Neural progenitor cell (in vitro differentiated cells): Measurements from ENCODE around the gene RPS6KA5. TPM values are rescaled to one million over a fixed set of nuclear protein-coding genes. Genes with fewer than 3 reads are reported as not detected.

Source experiments
- DNase-seq: peaks from one replicate; pipeline ENCODE4 v3.0.0-alpha.2; 2016; ENCODE audit warnings: low spot score
- H2AFZ ChIP-seq: fragments of 200-600 bp; sonication (generic); replicated peaks from 2 replicates; pipeline ENCODE4 v1.6.1; 2016; ENCODE audit warnings: antibody characterized with exemption
- H3F3A ChIP-seq: fragments of 200-600 bp; sonication (generic); 2 replicates; pipeline ENCODE4 v1.6.1; 2016; ENCODE audit warnings: antibody characterized with exemption, low read depth
- H3K27ac ChIP-seq: fragments of 200-600 bp; sonication (generic); 2 replicates; pipeline ENCODE4 v1.5.1; 2016; ENCODE audit warnings: mild to moderate bottlenecking
- H3K27me3 ChIP-seq: fragments of 200-600 bp; sonication (generic); 2 replicates; pipeline ENCODE4 v1.6.1; 2016; ENCODE audit warnings: mild to moderate bottlenecking, moderate library complexity
- H3K36me3 ChIP-seq: fragments of 200-600 bp; sonication (generic); 2 replicates; pipeline ENCODE4 v1.5.1; 2016
- H3K4me1 ChIP-seq: fragments of 200-600 bp; sonication (generic); 2 replicates; pipeline ENCODE4 v1.6.1; 2016; ENCODE audit warnings: mixed run types
- H3K4me2 ChIP-seq: fragments of 200-600 bp; sonication (generic); 2 replicates; pipeline ENCODE4 v1.6.1; 2016
- H3K4me3 ChIP-seq: fragments of 200-600 bp; sonication (generic); 2 replicates; pipeline ENCODE4 v1.5.1; 2016
- H3K79me2 ChIP-seq: fragments of 200-600 bp; sonication (generic); 2 replicates; pipeline ENCODE4 v1.6.1; 2016; ENCODE audit warnings: low read depth
- H3K9ac ChIP-seq: fragments of 200-600 bp; sonication (generic); 2 replicates; pipeline ENCODE4 v1.6.1; 2016
- H3K9me3 ChIP-seq: fragments of 200-600 bp; sonication (generic); 2 replicates; pipeline ENCODE4 v1.5.1; 2016; ENCODE audit warnings: low read depth
- H4K20me1 ChIP-seq: fragments of 200-600 bp; sonication (generic); 2 replicates; pipeline ENCODE4 v1.6.1; 2016; ENCODE audit warnings: low read depth
- H3K27ac Mint-ChIP-seq: 3 replicates; pipeline ENCODE4 v1.8.0; 2021; ENCODE audit warnings: mixed read lengths
- H3K27me3 Mint-ChIP-seq: 2 replicates; pipeline ENCODE4 v1.8.0; 2022; ENCODE audit warnings: low read depth, mild to moderate bottlenecking, inconsistent platforms, moderate library complexity, mixed read lengths; ENCODE audit not compliant: insufficient read depth
- H3K36me3 Mint-ChIP-seq: 3 replicates; pipeline ENCODE4 v1.8.0; 2021; ENCODE audit warnings: mixed read lengths
- H3K4me1 Mint-ChIP-seq: 3 replicates; pipeline ENCODE4 v1.8.0; 2021; ENCODE audit warnings: mixed read lengths
- H3K4me3 Mint-ChIP-seq: 3 replicates; pipeline ENCODE4 v1.8.0; 2021; ENCODE audit warnings: mild to moderate bottlenecking, moderate library complexity, mixed read lengths
- H3K9me3 Mint-ChIP-seq: 3 replicates; pipeline ENCODE4 v1.8.0; 2020; ENCODE audit warnings: mixed read lengths
- EZH2 ChIP-seq: fragments of 200-600 bp; sonication (generic); IDR thresholded peaks from 2 replicates; pipeline ENCODE4 v1.6.1; 2017; ENCODE audit warnings: antibody characterized with exemption, mild to moderate bottlenecking, moderate library complexity
- EZH2phosphoT487 ChIP-seq: fragments of 200-600 bp; sonication (generic); IDR thresholded peaks from 2 replicates; pipeline ENCODE4 v1.6.1; 2017; ENCODE audit warnings: antibody characterized with exemption
- total RNA-seq: library from RNA; depleted of rRNA; stranded (reverse); fragments of >200 nt; gene quantifications from 2 replicates; pipeline ENCODE4 v1.2.3, GENCODE V29; 2015; ENCODE audit warnings: low replicate concordance
- TF ChIP-seq, protein P1 (sequence below): fragments of 200-600 bp; sonication (generic); IDR thresholded peaks from 2 replicates; pipeline ENCODE4 v1.5.1; 2017; ENCODE audit warnings: antibody characterized with exemption, mild to moderate bottlenecking

RPS6KA5 gene
- total RNA-seq, 1 donor from 2014 or later, result 8.3 TPM

DNA sequence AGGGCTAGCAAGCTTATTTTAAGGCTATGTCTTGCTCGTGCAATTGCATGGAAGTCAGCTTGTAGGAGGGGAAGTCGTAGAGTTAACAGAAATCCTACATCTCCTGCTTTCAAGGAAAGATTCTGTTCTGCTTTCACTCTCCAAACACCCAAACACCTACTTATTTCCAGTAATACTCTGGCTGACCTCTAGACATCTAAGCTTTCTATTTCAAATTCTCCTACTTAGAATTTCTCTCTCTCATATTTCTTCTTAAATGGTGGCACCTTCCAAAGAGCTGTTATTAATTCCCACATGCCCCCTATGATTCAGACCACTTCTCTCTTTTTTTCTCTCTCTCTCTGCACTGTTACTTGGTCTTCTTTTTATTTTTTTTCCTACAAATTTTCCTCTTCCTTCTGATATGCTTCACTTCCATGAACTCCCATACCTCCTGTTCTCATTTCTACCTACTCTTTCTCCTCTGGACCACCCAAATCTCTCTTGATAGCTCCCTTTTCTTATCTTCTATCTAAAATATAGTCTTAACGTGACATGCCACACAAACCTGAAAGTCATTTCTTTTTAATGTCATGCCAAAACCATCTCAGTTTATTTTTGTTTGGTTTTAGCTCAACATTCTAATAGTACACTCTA lies 90.8 kb downstream of the RPS6KA5 start:
- no peaks in the 10 kb centered on the region for H3K4me1 ChIP-seq
- TF ChIP-seq EZH2 (no peak), EZH2phosphoT487 (no peak)

GRCh38 chr14:90968025-90968424 lies 92.4 kb downstream of the RPS6KA5 start:
- H3K4me1 Mint-ChIP-seq, result no peaks in the 10 kb centered on the region
- Histone ChIP-seq H2AFZ (no peak overlapping the region), H3K4me3 (no peak overlapping the region), H3K9me3 (no peaks in the 10 kb centered on the region), H3K27ac (no peak overlapping the region), H3K79me2 (no peaks in the 10 kb centered on the region), H3K36me3 (no peaks in the 10 kb centered on the region), H3K4me2 (no peak overlapping the region), H3K9ac (no peak overlapping the region), H3K27me3 (no peaks in the 10 kb centered on the region), H3F3A (no peaks in the 10 kb centered on the region), H4K20me1 (no peaks in the 10 kb centered on the region), H3K4me1 (no peaks in the 10 kb centered on the region)
- H3K27me3 Mint-ChIP-seq, result no peaks in the 10 kb centered on the region
- H3K9me3 Mint-ChIP-seq, result peaks cover 3% of the 10 kb centered on the region
- H3K4me3 Mint-ChIP-seq, result no peak overlapping the region
- TF ChIP-seq EZH2 (no peak), EZH2phosphoT487 (no peak)
- TF ChIP-seq, protein P1, sequence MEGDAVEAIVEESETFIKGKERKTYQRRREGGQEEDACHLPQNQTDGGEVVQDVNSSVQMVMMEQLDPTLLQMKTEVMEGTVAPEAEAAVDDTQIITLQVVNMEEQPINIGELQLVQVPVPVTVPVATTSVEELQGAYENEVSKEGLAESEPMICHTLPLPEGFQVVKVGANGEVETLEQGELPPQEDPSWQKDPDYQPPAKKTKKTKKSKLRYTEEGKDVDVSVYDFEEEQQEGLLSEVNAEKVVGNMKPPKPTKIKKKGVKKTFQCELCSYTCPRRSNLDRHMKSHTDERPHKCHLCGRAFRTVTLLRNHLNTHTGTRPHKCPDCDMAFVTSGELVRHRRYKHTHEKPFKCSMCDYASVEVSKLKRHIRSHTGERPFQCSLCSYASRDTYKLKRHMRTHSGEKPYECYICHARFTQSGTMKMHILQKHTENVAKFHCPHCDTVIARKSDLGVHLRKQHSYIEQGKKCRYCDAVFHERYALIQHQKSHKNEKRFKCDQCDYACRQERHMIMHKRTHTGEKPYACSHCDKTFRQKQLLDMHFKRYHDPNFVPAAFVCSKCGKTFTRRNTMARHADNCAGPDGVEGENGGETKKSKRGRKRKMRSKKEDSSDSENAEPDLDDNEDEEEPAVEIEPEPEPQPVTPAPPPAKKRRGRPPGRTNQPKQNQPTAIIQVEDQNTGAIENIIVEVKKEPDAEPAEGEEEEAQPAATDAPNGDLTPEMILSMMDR, result no peak
- no peak overlapping the region for H3K27ac Mint-ChIP-seq
- H3K36me3 Mint-ChIP-seq, result no peaks in the 10 kb centered on the region
- DNase-seq, result no peak

More for the DNA sequence above, 90.8 kb downstream of the RPS6KA5 start:
- H3K4me2 ChIP-seq, result no peak overlapping the region
- H3K36me3 Mint-ChIP-seq, result no peaks in the 10 kb centered on the region
- no peaks in the 10 kb centered on the region for H3K27me3 Mint-ChIP-seq
- H3K9me3 ChIP-seq, result no peaks in the 10 kb centered on the region
- no peaks in the 10 kb centered on the region for H3K27me3 ChIP-seq
- H3K9me3 Mint-ChIP-seq, result peaks cover 3% of the 10 kb centered on the region
- H3K27ac ChIP-seq, result no peak overlapping the region
- no peaks in the 10 kb centered on the region for H3K79me2 ChIP-seq
- no peaks in the 10 kb centered on the region for H3K4me1 Mint-ChIP-seq
- H3K4me3 Mint-ChIP-seq, result no peak overlapping the region
- no peak overlapping the region for H3K27ac Mint-ChIP-seq
- H3K9ac ChIP-seq, result no peak overlapping the region
- H3F3A ChIP-seq, result no peaks in the 10 kb centered on the region
- H3K36me3 ChIP-seq, result no peaks in the 10 kb centered on the region
- no peak overlapping the region for H2AFZ ChIP-seq
- no peak overlapping the region for H3K4me3 ChIP-seq
- H4K20me1 ChIP-seq, result no peaks in the 10 kb centered on the region
- DNase-seq, result no peak

- Mint-ChIP-seq H3K27me3 (no peaks in the 10 kb centered on the region), H3K36me3 (no peaks in the 10 kb centered on the region)
- H3K79me2 ChIP-seq, result no peaks in the 10 kb centered on the region
Observed at GRCh38 chr14:90966493-90966892, 93.9 kb downstream of the RPS6KA5 start.

DNA sequence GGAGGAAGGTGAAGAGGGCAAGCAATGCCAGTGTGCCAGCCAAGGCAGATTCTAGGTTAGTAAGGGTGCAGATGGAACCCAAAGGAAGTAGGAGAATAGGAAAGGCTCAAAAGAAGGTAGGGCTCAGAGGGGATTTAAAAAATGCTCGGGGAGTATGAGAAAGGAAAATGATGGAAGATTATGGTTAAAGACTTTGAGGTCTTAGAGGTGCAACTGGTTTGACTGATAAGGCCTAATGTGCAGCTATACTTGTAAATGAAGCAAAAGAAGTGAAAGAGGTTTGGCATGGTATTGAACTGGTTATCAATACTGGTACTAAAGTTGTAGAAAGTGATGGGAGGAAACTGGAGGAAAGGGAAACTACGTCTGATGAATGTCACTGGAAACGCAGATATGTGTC lies 94.7 kb downstream of the RPS6KA5 start:
- no peak overlapping the region for H3K9ac ChIP-seq
- H3K79me2 ChIP-seq, result no peaks in the 10 kb centered on the region
- no peaks in the 10 kb centered on the region for H3K36me3 ChIP-seq
- H3K4me3 Mint-ChIP-seq, result no peak overlapping the region
- no peaks in the 10 kb centered on the region for H3K27me3 Mint-ChIP-seq
- no peaks in the 10 kb centered on the region for H3F3A ChIP-seq
- no peaks in the 10 kb centered on the region for H3K9me3 ChIP-seq
- no peak for DNase-seq
- H3K4me3 ChIP-seq, result no peak overlapping the region
- no peak overlapping the region for H3K27ac ChIP-seq
- H3K27me3 ChIP-seq, result no peaks in the 10 kb centered on the region
- no peak overlapping the region for H3K4me2 ChIP-seq
- no peak overlapping the region for H2AFZ ChIP-seq
- no peaks in the 10 kb centered on the region for H3K4me1 ChIP-seq
- H3K27ac Mint-ChIP-seq, result no peak overlapping the region
- H3K4me1 Mint-ChIP-seq, result no peaks in the 10 kb centered on the region
- TF ChIP-seq EZH2, result no peak
- no peak for TF ChIP-seq EZH2phosphoT487
- TF ChIP-seq, protein P1, result no peak
- H3K9me3 Mint-ChIP-seq, result peaks cover 3% of the 10 kb centered on the region
- no peaks in the 10 kb centered on the region for H3K36me3 Mint-ChIP-seq
- no peaks in the 10 kb centered on the region for H4K20me1 ChIP-seq

More at GRCh38 chr14:90966493-90966892, 93.9 kb downstream of the RPS6KA5 start:
- H3F3A ChIP-seq, result no peaks in the 10 kb centered on the region
- no peak for DNase-seq
- TF ChIP-seq, protein P1, result no peak
- TF ChIP-seq EZH2phosphoT487, result no peak
- TF ChIP-seq EZH2, result no peak
- no peaks in the 10 kb centered on the region for H3K9me3 ChIP-seq
- no peaks in the 10 kb centered on the region for H4K20me1 ChIP-seq
- no peaks in the 10 kb centered on the region for H3K4me1 ChIP-seq
- no peak overlapping the region for H3K4me3 Mint-ChIP-seq
- H3K9me3 Mint-ChIP-seq, result peaks cover 3% of the 10 kb centered on the region
- H3K4me2 ChIP-seq, result no peak overlapping the region
- no peak overlapping the region for H3K9ac ChIP-seq
- no peaks in the 10 kb centered on the region for H3K36me3 ChIP-seq
- H3K27ac Mint-ChIP-seq, result no peak overlapping the region
- no peaks in the 10 kb centered on the region for H3K27me3 ChIP-seq
- H3K4me3 ChIP-seq, result no peak overlapping the region
- no peak overlapping the region for H3K27ac ChIP-seq
- no peaks in the 10 kb centered on the region for H3K4me1 Mint-ChIP-seq
- H2AFZ ChIP-seq, result no peak overlapping the region
